Type B pancreatic cell (in vitro differentiated cells): Measurements from ENCODE around the gene DVL1. TPM values are rescaled to one million over a fixed set of nuclear protein-coding genes. Genes with fewer than 3 reads are reported as not detected.

Experiments used
- DNase-seq: peaks from one replicate; pipeline ENCODE4 v3.0.0; 2021; ENCODE audit warnings: mixed read lengths; ENCODE audit not compliant: unreplicated experiment; ENCODE audit errors: extremely low spot score
- H3K27ac Mint-ChIP-seq: 2 replicates; pipeline ENCODE4 v1.8.0; 2021; ENCODE audit warnings: mild to moderate bottlenecking, mixed read lengths
- H3K27me3 Mint-ChIP-seq: 2 replicates; pipeline ENCODE4 v1.8.0; 2021; ENCODE audit warnings: mixed read lengths
- H3K36me3 Mint-ChIP-seq: 2 replicates; pipeline ENCODE4 v1.8.0; 2021; ENCODE audit warnings: mixed read lengths
- H3K4me1 Mint-ChIP-seq: one replicate; pipeline ENCODE4 v1.8.0; 2021; ENCODE audit warnings: mixed read lengths; ENCODE audit not compliant: unreplicated experiment
- H3K4me3 Mint-ChIP-seq: 2 replicates; pipeline ENCODE4 v1.8.0; 2021; ENCODE audit warnings: mild to moderate bottlenecking, mixed read lengths
- H3K9me3 Mint-ChIP-seq: 2 replicates; pipeline ENCODE4 v1.8.0; 2021; ENCODE audit warnings: mixed read lengths
- CTCF ChIP-seq: fragments of 200-600 bp; sonication (generic); conservative IDR thresholded peaks from 2 replicates; pipeline ENCODE4 v1.5.0; 2021; ENCODE audit warnings: antibody characterized with exemption, mild to moderate bottlenecking
- total RNA-seq: library from RNA; stranded (reverse); gene quantifications from 2 replicates; pipeline ENCODE4 v1.2.1, GENCODE V29; 2021; ENCODE audit warnings: low replicate concordance

The DVL1 gene
- total RNA-seq, 1 donor from 2014 or later, result 62.8 TPM

GRCh38 chr1:1295154-1295923, 53.9 kb downstream of the DVL1 start:
- no peak for DNase-seq
- Mint-ChIP-seq H3K4me3 (no peak overlapping the region), H3K27me3 (no peaks in the 10 kb centered on the region), H3K27ac (no peak overlapping the region), H3K4me1 (peaks cover 6% of the 10 kb centered on the region), H3K9me3 (no peaks in the 10 kb centered on the region), H3K36me3 (no peaks in the 10 kb centered on the region)
- TF ChIP-seq CTCF, result no peak

- H3K27ac Mint-ChIP-seq, result no peak overlapping the region
- DNase-seq, result no peak
- H3K27me3 Mint-ChIP-seq, result no peaks in the 10 kb centered on the region
- peaks cover 6% of the 10 kb centered on the region for H3K4me1 Mint-ChIP-seq
- no peaks in the 10 kb centered on the region for H3K9me3 Mint-ChIP-seq
- TF ChIP-seq CTCF, result no peak
- H3K36me3 Mint-ChIP-seq, result no peaks in the 10 kb centered on the region
- H3K4me3 Mint-ChIP-seq, result no peak overlapping the region
Observed at GRCh38 chr1:1294250-1294890, 54.8 kb downstream of the DVL1 start.

- H3K27ac Mint-ChIP-seq, result no peak overlapping the region
Observed at GRCh38 chr1:1293263-1294249, 55.7 kb downstream of the DVL1 start.

GRCh38 chr1:1292851-1293250, 56.4 kb downstream of the DVL1 start:
- Mint-ChIP-seq H3K36me3 (no peaks in the 10 kb centered on the region), H3K27me3 (no peaks in the 10 kb centered on the region), H3K4me3 (no peak overlapping the region)

More at GRCh38 chr1:1293263-1294249, 55.7 kb downstream of the DVL1 start:
- no peak for DNase-seq
- Mint-ChIP-seq H3K27me3 (no peaks in the 10 kb centered on the region), H3K4me3 (no peak overlapping the region), H3K9me3 (no peaks in the 10 kb centered on the region), H3K4me1 (peaks cover 6% of the 10 kb centered on the region), H3K36me3 (no peaks in the 10 kb centered on the region)
- TF ChIP-seq CTCF, result no peak

More at GRCh38 chr1:1292851-1293250, 56.4 kb downstream of the DVL1 start:
- no peak for DNase-seq
- TF ChIP-seq CTCF, result no peak
- Mint-ChIP-seq H3K9me3 (no peaks in the 10 kb centered on the region), H3K27ac (no peak overlapping the region), H3K4me1 (peaks cover 6% of the 10 kb centered on the region)
